Fibroblast of lung (primary cell): ENCODE measurements around the gene CAPZB. TPM values are rescaled to one million over a fixed set of nuclear protein-coding genes. Genes with fewer than 3 reads are reported as not detected.

ENCODE experiments used
- DNase-seq, 2 donors: peaks; one replicate each; pipeline versions ENCODE4 v3.0.0 to v3.0.0-alpha.2; 2010; ENCODE audit warnings: low read depth in 2 of 2
- H2AFZ ChIP-seq: 2 replicates; pipeline ENCODE4 v1.5.1; 2012; ENCODE audit warnings: low read length, control low read depth, inconsistent platforms
- H3K27ac ChIP-seq: 2 replicates; pipeline ENCODE4 v1.5.1; 2011; ENCODE audit warnings: low read length, control low read depth; ENCODE audit not compliant: insufficient read depth
- H3K27me3 ChIP-seq: 2 replicates; pipeline ENCODE4 v1.5.1; 2011; ENCODE audit warnings: mild to moderate bottlenecking, low read length; ENCODE audit not compliant: control insufficient read depth, insufficient read depth
- H3K36me3 ChIP-seq: 2 replicates; pipeline ENCODE4 v1.5.1; 2011; ENCODE audit warnings: low read length; ENCODE audit not compliant: control insufficient read depth, insufficient read depth
- H3K4me1 ChIP-seq: 2 replicates; pipeline ENCODE4 v1.5.1; 2011; ENCODE audit warnings: low read length; ENCODE audit not compliant: control insufficient read depth, insufficient read depth; ENCODE audit errors: extremely low read depth
- H3K4me2 ChIP-seq: 2 replicates; pipeline ENCODE4 v1.5.1; 2011; ENCODE audit warnings: low read length, control low read depth; ENCODE audit not compliant: insufficient read depth; ENCODE audit errors: extremely low read depth
- H3K4me3 ChIP-seq, 4 experiments: fragments of 200-600 bp in 1 of 4; sonication (generic) in 1 of 4; replicated peaks in 1 of 4; 2 replicates each; pipeline ENCODE4 v1.5.1; 2011 to 2016; ENCODE audit warnings: low read length in 4 of 4, low read depth in 3 of 4, mild to moderate bottlenecking in 3 of 4, control low read depth in 2 of 4, inconsistent platforms in 1 of 4, mixed read lengths in 1 of 4; ENCODE audit not compliant: insufficient read depth in 1 of 4; ENCODE audit errors: control extremely low read depth in 1 of 4
- H3K79me2 ChIP-seq: 2 replicates; pipeline ENCODE4 v1.5.1; 2012; ENCODE audit warnings: mild to moderate bottlenecking, low read length, inconsistent platforms; ENCODE audit not compliant: control insufficient read depth, insufficient read depth
- H3K9ac ChIP-seq: 2 replicates; pipeline ENCODE4 v1.5.1; 2011; ENCODE audit warnings: mild to moderate bottlenecking, low read length, control low read depth; ENCODE audit not compliant: insufficient read depth
- H3K9me3 ChIP-seq: 2 replicates; pipeline ENCODE4 v1.5.1; 2012; ENCODE audit warnings: low read depth, low read length; ENCODE audit not compliant: control insufficient read depth, insufficient read depth
- H4K20me1 ChIP-seq: 2 replicates; pipeline ENCODE4 v1.5.1; 2011; ENCODE audit warnings: low read length; ENCODE audit not compliant: control insufficient read depth, insufficient read depth; ENCODE audit errors: extremely low read depth
- CTCF ChIP-seq, 2 donors: IDR thresholded peaks in 1 of 2; conservative IDR thresholded peaks in 1 of 2; 1 replicate in 1 of 2; 2 replicates in 1 of 2; pipeline ENCODE4 v1.5.1; 2011 to 2012; ENCODE audit warnings: low read length in 2 of 2, control low read depth in 1 of 2, inconsistent platforms in 1 of 2, low read depth in 1 of 2, mild to moderate bottlenecking in 1 of 2
- EZH2 ChIP-seq: IDR thresholded peaks from 2 replicates; pipeline ENCODE4 v1.5.1; 2012; ENCODE audit warnings: low read length, control low read depth, mild to moderate bottlenecking; ENCODE audit errors: missing control alignments
- polyA plus RNA-seq, 2 donors: library from polyadenylated mRNA; depleted of rRNA in 1 of 2; stranded (reverse) in 1 of 2; unstranded in 1 of 2; fragments of >200 nt; gene quantifications; 2 replicates each; pipeline ENCODE4 v1.2.1, GENCODE V29; 2011 to 2012; ENCODE audit warnings: missing spikeins in 1 of 2
- total RNA-seq: library from RNA; depleted of rRNA; stranded (reverse); fragments of >200 nt; gene quantifications from 2 replicates; pipeline ENCODE4 v1.2.1, GENCODE V29; 2014

Gene CAPZB
- total and polyA plus RNA-seq, 2 donors (not counting 1 experiment from before 2014, with no cell fraction given) = 104 to 495 TPM

- no peaks in the 10 kb centered on the region for H4K20me1 ChIP-seq
- peaks cover 24% of the 10 kb centered on the region for H3K79me2 ChIP-seq
- DNase-seq = no peak
- no peak overlapping the region for H2AFZ ChIP-seq
- no peaks in the 10 kb centered on the region for H3K9me3 ChIP-seq
- peaks cover 19% of the 10 kb centered on the region for H3K4me1 ChIP-seq
- H3K27me3 ChIP-seq = no peaks in the 10 kb centered on the region
- no peak overlapping the region for H3K4me2 ChIP-seq
- H3K9ac ChIP-seq = no peak overlapping the region
- no peak overlapping the region for H3K4me3 ChIP-seq
- H3K36me3 ChIP-seq = peaks cover 10% of the 10 kb centered on the region
- H3K27ac ChIP-seq = no peak overlapping the region
- no peak for TF ChIP-seq CTCF (conservative IDR thresholded peaks at IDR 0.05 in 1 of 2, IDR thresholded peaks at IDR 0.05 in 1 of 2; ENCODE audit: low read depth in 1 of 2, low read length in 2 of 2)
Observed at GRCh38 chr1:19313961-19314882, 171.1 kb downstream of the CAPZB start.

GRCh38 chr1:19313636-19313959 lies 171.7 kb downstream of the CAPZB start:
- Histone ChIP-seq H3K9ac (no peak overlapping the region), H3K36me3 (peaks cover 8% of the 10 kb centered on the region), H3K9me3 (no peaks in the 10 kb centered on the region), H3K79me2 (peaks cover 30% of the 10 kb centered on the region), H2AFZ (no peak overlapping the region), H3K4me1 (peaks cover 24% of the 10 kb centered on the region), H3K27ac (no peak overlapping the region), H3K4me2 (no peak overlapping the region), H3K27me3 (no peaks in the 10 kb centered on the region), H4K20me1 (no peaks in the 10 kb centered on the region), H3K4me3 (no peak overlapping the region)
- DNase-seq = no peak
- no peak for TF ChIP-seq EZH2

- TF ChIP-seq EZH2 (no peak), CTCF (conservative IDR thresholded peaks at IDR 0.05 in 1 of 2, IDR thresholded peaks at IDR 0.05 in 1 of 2; ENCODE audit: low read depth in 1 of 2, low read length in 2 of 2) (no peak)
- Histone ChIP-seq H4K20me1 (no peaks in the 10 kb centered on the region), H3K4me1 (peaks cover 24% of the 10 kb centered on the region), H3K27ac (peak overlapping the region; percentile 88), H3K4me3 (peak overlapping the region; percentile 59 to 78 (median 72)), H3K36me3 (peaks cover 6% of the 10 kb centered on the region), H3K27me3 (no peaks in the 10 kb centered on the region), H3K4me2 (peak overlapping the region; percentile 97), H3K9me3 (no peaks in the 10 kb centered on the region), H3K79me2 (peaks cover 30% of the 10 kb centered on the region), H2AFZ (peak overlapping the region; percentile 49), H3K9ac (peak overlapping the region; percentile 87)
- DNase-seq = no peak
Observed at GRCh38 chr1:19312782-19313635, 172.3 kb downstream of the CAPZB start.
